ENCODE data around the gene OTULINL.

OTULINL gene

DNA sequence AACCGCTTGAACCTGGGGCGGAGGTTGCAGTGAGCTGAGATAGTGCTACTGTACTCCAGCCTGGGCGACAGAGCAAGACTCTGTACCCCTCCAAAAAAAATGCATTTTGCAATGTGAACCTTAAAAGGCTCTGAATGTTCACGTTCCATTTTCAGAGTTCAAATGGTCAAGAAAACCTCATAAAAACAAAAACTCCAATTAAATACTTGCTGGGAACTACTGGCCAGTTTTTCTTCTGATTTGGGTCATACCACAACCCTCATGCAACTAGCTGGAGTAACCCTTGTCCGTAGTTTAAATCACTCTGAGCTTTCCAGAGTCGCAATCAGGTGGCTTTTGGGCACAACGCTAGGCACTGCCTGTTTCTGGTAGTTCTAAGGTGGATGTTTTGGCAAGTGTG lies 2.3 kb upstream of the OTULINL start:
- Histone ChIP-seq H3K23ac (ENCODE audit: low read length) (no peak overlapping the region), H3K9ac (ENCODE audit: low read length) (no peak overlapping the region), H3K4me2 (ENCODE audit: low read length) (no peak overlapping the region), H3K27me3 (ENCODE audit: insufficient read depth, low read length) (no peaks in the 10 kb centered on the region), H3K4me1 (ENCODE audit: control insufficient read depth in 1 of 2, insufficient read depth in 2 of 2, low read length in 2 of 2) (peaks cover 0 to 3% of the 10 kb centered on the region in 2 experiments), H3K18ac (ENCODE audit: low read length) (no peak overlapping the region), H4K8ac (ENCODE audit: low read depth, low read length) (no peak overlapping the region), H4K12ac (ENCODE audit: low read depth, low read length) (no peak overlapping the region), H3K27ac (ENCODE audit: low read depth, low read length) (no peak overlapping the region), H3K36me3 (ENCODE audit: control insufficient read depth in 1 of 2, insufficient read depth in 2 of 2, low read length in 2 of 2) (no peaks in the 10 kb centered on the region), H3K14ac (ENCODE audit: low read length) (no peak overlapping the region), H4K91ac (ENCODE audit: low read depth, low read length) (no peak overlapping the region), H2AFZ (ENCODE audit: insufficient read depth, low read length, poor library complexity) (no peak overlapping the region), H3K4me3 (ENCODE audit: low read depth, low read length) (no peak overlapping the region), H3K9me3 (ENCODE audit: insufficient read depth, low read depth, low read length) (peaks cover 2% of the 10 kb centered on the region), H2BK5ac (ENCODE audit: low read depth, low read length, poor library complexity) (no peak overlapping the region), H3K79me2 (ENCODE audit: control insufficient read depth, insufficient read depth, low read length, poor library complexity) (peaks cover 1% of the 10 kb centered on the region), H2AK5ac (ENCODE audit: low read length) (no peak overlapping the region), H3K79me1 (ENCODE audit: low read length) (peaks cover 3% of the 10 kb centered on the region), H3K4ac (ENCODE audit: low read depth, low read length) (no peak overlapping the region), H2BK12ac (ENCODE audit: low read length) (no peak overlapping the region), H2BK120ac (ENCODE audit: insufficient read depth, low read length, poor library complexity) (no peak overlapping the region)
- no CpG with 5 or more reads among the region's 7 CpGs for WGBS (ENCODE audit: extremely low coverage, insufficient coverage, insufficient read length)
- DNase-seq = no peak

DNA sequence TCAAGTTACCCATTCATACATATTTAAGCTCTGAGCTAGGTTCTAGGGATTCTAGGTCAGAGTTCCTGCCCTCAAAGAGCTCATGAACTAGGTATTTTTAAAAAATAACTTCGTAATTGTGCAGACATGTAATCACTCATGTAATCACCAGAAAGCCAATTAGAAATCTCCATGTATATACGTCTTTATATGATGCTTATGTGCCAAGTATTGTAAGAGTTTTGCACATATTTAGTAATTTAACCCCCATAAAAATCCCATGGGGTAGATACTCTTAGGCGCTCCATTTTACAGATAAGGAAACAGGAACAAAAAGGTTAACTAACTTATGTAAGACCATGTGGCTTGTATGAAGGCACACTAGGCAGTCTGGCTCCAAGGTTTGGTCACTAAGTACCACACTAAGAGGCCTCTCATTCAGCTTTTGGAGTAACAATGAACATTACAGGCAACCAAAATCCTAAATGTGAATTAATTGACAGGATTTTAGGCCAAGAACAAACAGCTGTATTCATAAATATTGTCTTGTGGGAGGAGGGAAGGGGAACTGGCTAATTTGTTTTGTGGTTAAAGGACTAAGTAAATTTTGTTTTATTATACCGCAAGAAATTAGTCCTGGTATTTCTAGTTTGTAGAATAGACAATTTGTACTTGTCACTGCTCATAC lies 1.7 kb upstream of the OTULINL start:
- DNase-seq = peak in 1 of 2 donors; percentile 77
- peaks cover 2% of the 10 kb centered on the region for H3K9me3 ChIP-seq (ENCODE audit: insufficient read depth, low read depth, low read length)
- H3K18ac ChIP-seq (ENCODE audit: low read length) = no peak overlapping the region
- H3K36me3 ChIP-seq (ENCODE audit: control insufficient read depth in 1 of 2, insufficient read depth in 2 of 2, low read length in 2 of 2) = no peaks in the 10 kb centered on the region
- H2AFZ ChIP-seq (ENCODE audit: insufficient read depth, low read length, poor library complexity) = no peak overlapping the region
- no peak overlapping the region for H4K12ac ChIP-seq (ENCODE audit: low read depth, low read length)
- no peak overlapping the region for H2BK12ac ChIP-seq (ENCODE audit: low read length)
- H3K27ac ChIP-seq (ENCODE audit: low read depth, low read length) = no peak overlapping the region
- no peak overlapping the region for H3K23ac ChIP-seq (ENCODE audit: low read length)
- H4K91ac ChIP-seq (ENCODE audit: low read depth, low read length) = no peak overlapping the region
- H2BK120ac ChIP-seq (ENCODE audit: insufficient read depth, low read length, poor library complexity) = no peak overlapping the region
- H2AK5ac ChIP-seq (ENCODE audit: low read length) = no peak overlapping the region
- H4K8ac ChIP-seq (ENCODE audit: low read depth, low read length) = no peak overlapping the region
- H2BK5ac ChIP-seq (ENCODE audit: low read depth, low read length, poor library complexity) = no peak overlapping the region
- peaks cover 1% of the 10 kb centered on the region for H3K79me2 ChIP-seq (ENCODE audit: control insufficient read depth, insufficient read depth, low read length, poor library complexity)
- peaks cover 0 to 3% of the 10 kb centered on the region in 2 experiments for H3K4me1 ChIP-seq (ENCODE audit: control insufficient read depth in 1 of 2, insufficient read depth in 2 of 2, low read length in 2 of 2)
- no peak overlapping the region for H3K4ac ChIP-seq (ENCODE audit: low read depth, low read length)
- no peak overlapping the region for H3K14ac ChIP-seq (ENCODE audit: low read length)
- no peak overlapping the region for H3K4me3 ChIP-seq (ENCODE audit: low read depth, low read length)
- peaks cover 3% of the 10 kb centered on the region for H3K79me1 ChIP-seq (ENCODE audit: low read length)
- no peaks in the 10 kb centered on the region for H3K27me3 ChIP-seq (ENCODE audit: insufficient read depth, low read length)
- WGBS (ENCODE audit: extremely low coverage, insufficient coverage, insufficient read length) = no CpG with 5 or more reads among the region's 4 CpGs
- H3K4me2 ChIP-seq (ENCODE audit: low read length) = no peak overlapping the region
- H3K9ac ChIP-seq (ENCODE audit: low read length) = no peak overlapping the region

DNA sequence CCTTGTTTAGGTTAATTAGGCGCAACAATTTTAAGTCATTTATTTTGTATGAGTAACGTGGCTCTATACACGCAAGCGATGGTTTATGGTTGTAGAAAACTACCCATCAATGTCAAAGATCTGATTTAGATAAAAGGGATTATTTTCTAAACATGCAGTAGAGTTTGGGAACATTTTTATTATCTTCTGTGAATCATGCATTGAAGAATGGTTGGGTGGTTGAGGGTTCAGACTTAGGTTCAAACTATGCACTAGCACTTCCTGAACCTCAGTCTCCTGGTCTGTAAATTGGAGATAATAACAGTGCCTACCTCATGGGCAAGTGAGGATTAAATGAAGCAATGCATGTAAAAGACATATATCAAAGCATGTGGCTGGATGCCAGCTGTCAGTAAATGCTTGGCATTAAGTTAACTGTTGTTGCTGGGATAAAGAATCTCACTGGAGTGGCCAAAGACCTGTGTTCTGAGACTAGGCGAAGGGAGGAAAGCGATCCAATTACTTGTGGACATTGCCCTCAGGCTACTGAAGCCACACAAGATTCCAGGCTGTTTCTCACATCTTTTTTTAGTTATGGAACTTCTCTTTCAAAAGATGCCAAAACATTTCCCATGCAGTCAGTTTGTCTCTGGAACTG lies 1.1 kb upstream of the OTULINL start:
- no peak overlapping the region for H3K18ac ChIP-seq (ENCODE audit: low read length)
- no peak overlapping the region for H4K91ac ChIP-seq (ENCODE audit: low read depth, low read length)
- H2AK5ac ChIP-seq (ENCODE audit: low read length) = no peak overlapping the region
- H3K79me1 ChIP-seq (ENCODE audit: low read length) = peaks cover 3% of the 10 kb centered on the region
- no peak overlapping the region for H3K4me3 ChIP-seq (ENCODE audit: low read depth, low read length)
- no peak overlapping the region for H4K8ac ChIP-seq (ENCODE audit: low read depth, low read length)
- H3K4me1 ChIP-seq (ENCODE audit: control insufficient read depth in 1 of 2, insufficient read depth in 2 of 2, low read length in 2 of 2) = peaks cover 0 to 3% of the 10 kb centered on the region in 2 experiments
- H3K23ac ChIP-seq (ENCODE audit: low read length) = no peak overlapping the region
- no peak overlapping the region for H4K12ac ChIP-seq (ENCODE audit: low read depth, low read length)
- no peak overlapping the region for H3K14ac ChIP-seq (ENCODE audit: low read length)
- no peak overlapping the region for H2BK12ac ChIP-seq (ENCODE audit: low read length)
- H3K27me3 ChIP-seq (ENCODE audit: insufficient read depth, low read length) = no peaks in the 10 kb centered on the region
- H3K27ac ChIP-seq (ENCODE audit: low read depth, low read length) = no peak overlapping the region
- H3K9me3 ChIP-seq (ENCODE audit: insufficient read depth, low read depth, low read length) = peaks cover 2% of the 10 kb centered on the region
- DNase-seq = peak in 1 of 2 donors; percentile 75
- no peak overlapping the region for H3K9ac ChIP-seq (ENCODE audit: low read length)
- H3K79me2 ChIP-seq (ENCODE audit: control insufficient read depth, insufficient read depth, low read length, poor library complexity) = peaks cover 1% of the 10 kb centered on the region
- no peak overlapping the region for H2BK5ac ChIP-seq (ENCODE audit: low read depth, low read length, poor library complexity)
- no peak overlapping the region for H3K4me2 ChIP-seq (ENCODE audit: low read length)
- no peaks in the 10 kb centered on the region for H3K36me3 ChIP-seq (ENCODE audit: control insufficient read depth in 1 of 2, insufficient read depth in 2 of 2, low read length in 2 of 2)
- no peak overlapping the region for H3K4ac ChIP-seq (ENCODE audit: low read depth, low read length)
- no peak overlapping the region for H2BK120ac ChIP-seq (ENCODE audit: insufficient read depth, low read length, poor library complexity)
- no peak overlapping the region for H2AFZ ChIP-seq (ENCODE audit: insufficient read depth, low read length, poor library complexity)
- WGBS (ENCODE audit: extremely low coverage, insufficient coverage, insufficient read length) = no CpG with 5 or more reads among the region's 6 CpGs

DNA sequence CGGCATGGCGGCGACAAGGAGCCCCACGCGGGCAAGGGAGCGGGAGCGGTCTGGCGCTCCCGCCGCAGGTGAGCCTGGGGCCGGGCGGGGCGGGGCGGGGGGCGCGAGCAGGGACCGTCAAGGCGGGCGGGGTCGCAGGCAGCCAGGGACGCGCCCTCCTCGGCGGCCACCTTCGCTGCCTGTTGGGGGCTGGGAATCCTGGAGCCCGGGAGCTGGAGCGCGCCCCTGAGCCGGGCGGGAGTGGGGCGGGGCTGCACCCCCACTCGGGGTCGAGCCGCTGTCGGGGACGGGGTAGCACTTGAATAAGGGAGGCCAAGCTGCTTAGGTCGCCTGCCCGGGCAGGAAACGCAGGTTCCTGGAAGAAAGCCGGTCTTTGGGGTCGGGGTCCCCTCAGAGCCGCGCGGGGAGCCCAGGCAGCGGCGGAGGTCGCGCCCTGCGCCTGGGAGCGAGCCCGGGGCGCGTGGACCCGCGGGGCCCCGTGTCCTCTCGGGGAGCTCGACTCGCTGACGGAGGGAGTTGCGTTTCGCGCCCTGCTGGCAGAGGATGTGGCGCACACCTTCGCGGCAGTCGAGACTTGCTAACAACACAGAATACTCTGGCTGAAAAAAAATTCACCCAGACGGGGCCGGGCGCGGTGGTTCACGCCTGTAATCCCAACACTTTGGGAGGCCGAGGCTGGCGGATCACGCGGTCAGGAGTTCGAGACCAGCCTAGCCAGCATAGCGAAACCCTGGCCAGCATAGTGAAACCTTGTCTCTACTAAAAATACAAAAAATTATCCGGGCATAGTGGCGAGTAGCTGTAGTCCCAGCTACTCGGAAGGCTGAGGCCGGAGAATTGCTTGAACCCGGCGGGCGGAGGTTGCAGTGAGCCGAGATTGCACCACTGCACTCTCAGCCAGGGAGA lies 552 bp downstream of the OTULINL start:
- peak in 1 of 2 donors; percentile 73 for DNase-seq
- Histone ChIP-seq H3K14ac (ENCODE audit: low read length) (peak overlapping the region; percentile 24), H3K79me1 (ENCODE audit: low read length) (peaks cover 3% of the 10 kb centered on the region), H3K4me2 (ENCODE audit: low read length) (peak overlapping the region; percentile 96), H3K36me3 (ENCODE audit: control insufficient read depth in 1 of 2, insufficient read depth in 2 of 2, low read length in 2 of 2) (no peaks in the 10 kb centered on the region), H4K12ac (ENCODE audit: low read depth, low read length) (peak overlapping the region; percentile 77), H3K9ac (ENCODE audit: low read length) (peak overlapping the region; percentile 31), H4K91ac (ENCODE audit: low read depth, low read length) (peak overlapping the region; percentile 56), H2BK5ac (ENCODE audit: low read depth, low read length, poor library complexity) (peak overlapping the region; percentile 32), H2AK5ac (ENCODE audit: low read length) (no peak overlapping the region), H3K79me2 (ENCODE audit: control insufficient read depth, insufficient read depth, low read length, poor library complexity) (peaks cover 1% of the 10 kb centered on the region), H3K23ac (ENCODE audit: low read length) (no peak overlapping the region), H2AFZ (ENCODE audit: insufficient read depth, low read length, poor library complexity) (peak overlapping the region; percentile 61), H3K27ac (ENCODE audit: low read depth, low read length) (no peak overlapping the region), H3K9me3 (ENCODE audit: insufficient read depth, low read depth, low read length) (peaks cover 2% of the 10 kb centered on the region), H4K8ac (ENCODE audit: low read depth, low read length) (peak overlapping the region; percentile 80), H3K4ac (ENCODE audit: low read depth, low read length) (peak overlapping the region; percentile 37), H3K4me1 (ENCODE audit: control insufficient read depth in 1 of 2, insufficient read depth in 2 of 2, low read length in 2 of 2) (peaks cover 0 to 3% of the 10 kb centered on the region in 2 experiments), H2BK120ac (ENCODE audit: insufficient read depth, low read length, poor library complexity) (peak overlapping the region; percentile 77), H2BK12ac (ENCODE audit: low read length) (peak overlapping the region; percentile 43), H3K27me3 (ENCODE audit: insufficient read depth, low read length) (no peaks in the 10 kb centered on the region), H3K18ac (ENCODE audit: low read length) (peak overlapping the region; percentile 89), H3K4me3 (ENCODE audit: low read depth, low read length) (peak overlapping the region; percentile 78)
- WGBS (ENCODE audit: extremely low coverage, insufficient coverage, insufficient read length) = no CpG with 5 or more reads among the region's 86 CpGs

Measured in trophoblast cell (in vitro differentiated cells and primary cell).